PFSK-1 (cell line): ENCODE results near the gene ZNF425.

Source experiments
- FOXP2 ChIP-seq: optimal IDR thresholded peaks from 2 replicates; pipeline ENCODE3; 2011; ENCODE audit warnings: borderline replicate concordance, control low read depth, inconsistent platforms; ENCODE audit not compliant: insufficient read depth; ENCODE audit errors: extremely low read length, extremely low read depth
- POLR2AphosphoS5 ChIP-seq: IDR thresholded peaks from 2 replicates; pipeline ENCODE4 v1.6.1; 2012; ENCODE audit warnings: low read depth, mild to moderate bottlenecking, control low read depth, low read length, moderate library complexity
- REST ChIP-seq, 2 experiments: IDR thresholded peaks; 2 replicates each; pipeline versions ENCODE4 v1.6.1 to v1.8.0; 2011 to 2012; ENCODE audit warnings: low read depth in 2 of 2, low read length in 2 of 2, control low read depth in 1 of 2, inconsistent platforms in 1 of 2, mild to moderate bottlenecking in 1 of 2, moderate library complexity in 1 of 2; ENCODE audit not compliant: insufficient read depth in 1 of 2
- SIN3A ChIP-seq: IDR thresholded peaks from 2 replicates; pipeline ENCODE4 v1.6.1; 2012; ENCODE audit warnings: mild to moderate bottlenecking, low read length, moderate library complexity, borderline replicate concordance; ENCODE audit not compliant: insufficient read depth
- TAF1 ChIP-seq: IDR thresholded peaks from 2 replicates; pipeline ENCODE4 v1.6.1; 2012; ENCODE audit warnings: low read length, control low read depth, borderline replicate concordance; ENCODE audit not compliant: insufficient read depth

DNA sequence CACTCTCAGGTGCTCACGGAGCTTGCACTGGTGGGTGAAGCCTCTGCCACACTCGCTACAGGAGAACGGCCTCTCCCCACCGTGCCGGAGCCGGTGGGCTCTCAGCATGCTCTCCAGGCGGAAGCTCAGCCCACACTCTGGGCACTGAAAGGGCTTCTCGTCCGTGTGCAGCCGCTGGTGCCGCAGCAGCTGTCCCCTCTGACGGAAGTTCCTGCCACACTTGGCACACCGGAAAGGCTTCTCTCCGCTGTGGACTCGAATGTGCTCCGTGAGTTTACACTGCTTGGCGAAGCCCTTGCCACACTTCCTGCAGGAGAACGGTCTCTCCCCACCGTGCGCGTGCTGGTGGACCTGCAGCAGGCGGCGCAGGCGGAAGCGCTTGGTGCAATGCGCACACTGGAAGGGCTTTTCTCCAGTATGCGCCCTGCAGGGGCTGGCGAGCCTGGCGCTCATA lies 54.9 kb downstream of the ZNF425 start:
- no peak for TF ChIP-seq TAF1
- TF ChIP-seq FOXP2 = no peak
- no peak for TF ChIP-seq SIN3A
- TF ChIP-seq POLR2AphosphoS5 = no peak
- TF ChIP-seq REST (IDR thresholded peaks at IDR 0.05; ENCODE audit: insufficient read depth in 1 of 2, low read depth in 2 of 2, low read length in 2 of 2) = no peak
